HepG2 (cell line): Measurements from ENCODE around the gene FAAP100. TPM values are rescaled to one million over a fixed set of nuclear protein-coding genes. Genes with fewer than 3 reads are reported as not detected.
A peak's percentile ranks its signal among the peaks of the same experiment; 100 is the strongest.

Experiments
- HNRNPH1 ChIP-seq: fragments of 200-400 bp; formaldehyde crosslinking; optimal IDR thresholded peaks from 2 replicates; pipeline ENCODE3; 2017; ENCODE audit warnings: mild to moderate bottlenecking, low read depth, low read length
- IRF1 ChIP-seq: sonication (generic); formaldehyde crosslinking; IDR thresholded peaks from 2 replicates; pipeline ENCODE4 v1.4.0; 2020; ENCODE audit warnings: low read depth, mild to moderate bottlenecking, missing genetic modification reagents
- PHF21A ChIP-seq: sonication (generic); formaldehyde crosslinking; IDR thresholded peaks from 2 replicates; pipeline ENCODE4 v1.5.0; 2020; ENCODE audit warnings: mild to moderate bottlenecking, missing genetic modification reagents
- PREB ChIP-seq: sonication (generic); formaldehyde crosslinking; IDR thresholded peaks from 2 replicates; pipeline ENCODE4 v1.4.0; 2020; ENCODE audit warnings: missing genetic modification reagents
- RERE ChIP-seq: IDR thresholded peaks from 2 replicates; pipeline ENCODE4 v1.6.1; 2016; ENCODE audit warnings: low read depth, missing genetic modification reagents, missing compliant biosample characterization
- RFXAP ChIP-seq: sonication (generic); formaldehyde crosslinking; IDR thresholded peaks from 2 replicates; pipeline ENCODE4 v1.4.0; 2020; ENCODE audit warnings: missing genetic modification reagents, borderline replicate concordance
- RXRB ChIP-seq: IDR thresholded peaks from 2 replicates; pipeline ENCODE4 v1.6.1; 2016; ENCODE audit warnings: borderline replicate concordance, missing genetic modification reagents, missing compliant biosample characterization
- TAF15 ChIP-seq: fragments of 200-400 bp; formaldehyde crosslinking; IDR thresholded peaks from one replicate; pipeline ENCODE4 v1.6.1; 2018; ENCODE audit warnings: mild to moderate bottlenecking, low read depth, low read length; ENCODE audit not compliant: poor library complexity, severe bottlenecking
- TFDP2 ChIP-seq: sonication (generic); formaldehyde crosslinking; IDR thresholded peaks from 2 replicates; pipeline ENCODE4 v1.4.0; 2020; ENCODE audit warnings: missing genetic modification reagents
- ZBTB38 ChIP-seq: sonication (generic); formaldehyde crosslinking; IDR thresholded peaks from 2 replicates; pipeline ENCODE4 v1.5.1; 2020; ENCODE audit warnings: mild to moderate bottlenecking, missing genetic modification reagents
- ZFX ChIP-seq: sonication (generic); formaldehyde crosslinking; IDR thresholded peaks from 2 replicates; pipeline ENCODE4 v1.4.0; 2020; ENCODE audit warnings: mild to moderate bottlenecking, low read depth, missing genetic modification reagents, moderate library complexity
- ZNF451 ChIP-seq: sonication (generic); formaldehyde crosslinking; IDR thresholded peaks from 2 replicates; pipeline ENCODE4 v1.5.0; 2020; ENCODE audit warnings: mild to moderate bottlenecking, missing genetic modification reagents
- ZNF543 ChIP-seq: sonication (generic); formaldehyde crosslinking; IDR thresholded peaks from 2 replicates; pipeline ENCODE4 v1.4.0; 2020; ENCODE audit warnings: mild to moderate bottlenecking, missing genetic modification reagents
- ZNF652 ChIP-seq: IDR thresholded peaks from 2 replicates; pipeline ENCODE4 v1.6.1; 2016; ENCODE audit warnings: low read depth, borderline replicate concordance
- ZNF770 ChIP-seq: sonication (generic); formaldehyde crosslinking; IDR thresholded peaks from 2 replicates; pipeline ENCODE4 v1.5.0; 2020; ENCODE audit warnings: mild to moderate bottlenecking, missing genetic modification reagents
- ZNF879 ChIP-seq: sonication (generic); formaldehyde crosslinking; IDR thresholded peaks from 2 replicates; pipeline ENCODE4 v1.8.1; 2023; ENCODE audit warnings: missing genetic modification reagents
- polyA plus RNA-seq, 8 experiments: library from polyadenylated mRNA; depleted of rRNA in 3 of 8; stranded (reverse) in 7 of 8; unstranded in 1 of 8; fragments of >200 nt; fragmentation: Illumina TruSeq in 4 of 8; extraction: Trizol in 4 of 8; gene quantifications; 2 replicates each; pipeline versions ENCODE4 v1.2.1 to v1.2.3, GENCODE V29; 2011 to 2016; ENCODE audit warnings: low read depth in 4 of 8, missing spikeins in 1 of 8, mixed read lengths in 1 of 8; ENCODE audit not compliant: insufficient read depth in 1 of 8
- total RNA-seq, 5 experiments: library from RNA; depleted of rRNA; stranded (reverse); fragments of >200 nt; fragmentation: Illumina TruSeq; extraction: Trizol; gene quantifications; 2 replicates each; pipeline ENCODE4 v1.2.3, GENCODE V29; 2016; ENCODE audit warnings: low read depth in 1 of 5

The FAAP100 gene
- total and polyA plus RNA-seq, 2 of the 13 experiments (the other 11 are each of a cell fraction or from before 2014, with no cell fraction given), result 7.6 to 20.8 TPM

- TF ChIP-seq ZNF770 (CRISPR knock-in tag), result no peak
- TF ChIP-seq ZNF879, result 0 out of 2 replicates have a peak, but pooled peaks have one; percentile 73
- 0 out of 2 replicates have a peak, but pooled peaks have one; percentile 28 for TF ChIP-seq RERE (CRISPR knock-in tag)
- 0 out of 2 replicates have a peak, but pooled peaks have one; percentile 19 for TF ChIP-seq ZBTB38 (CRISPR knock-in tag)
- TF ChIP-seq RFXAP (CRISPR knock-in tag), result 0 out of 2 replicates have a peak, but pooled peaks have one; percentile 69
- no peak for TF ChIP-seq IRF1 (CRISPR knock-in tag)
- 0 out of 2 replicates have a peak, but pooled peaks have one; percentile 48 for TF ChIP-seq PREB
- TF ChIP-seq PHF21A (CRISPR knock-in tag), result no peak; the same call in 1 of the 2 replicates
- 0 out of 2 replicates have a peak, but pooled peaks have one; percentile 32 for TF ChIP-seq RXRB (CRISPR knock-in tag)
- no peak for TF ChIP-seq ZNF543 (CRISPR knock-in tag)
- peak; percentile 71 for TF ChIP-seq ZFX (CRISPR knock-in tag)
- 0 out of 2 replicates have a peak, but pooled peaks have one; percentile 5 for TF ChIP-seq TFDP2 (CRISPR knock-in tag)
- peak; percentile 10; the same call in 1 of the 2 replicates for TF ChIP-seq ZNF451 (CRISPR knock-in tag)
- no peak for TF ChIP-seq ZNF652
- TF ChIP-seq HNRNPH1, result no peak
- TF ChIP-seq TAF15, result no peak
Measured at GRCh38 chr17:81513753-81514488, 38.2 kb downstream of the FAAP100 start (continued).
